H9 (cell line): ENCODE data around the gene COPS8. TPM values are rescaled to one million over a fixed set of nuclear protein-coding genes. Genes with fewer than 3 reads are reported as not detected.

Experiments
- DNase-seq: peaks from one replicate; pipeline ENCODE4 v3.0.0-alpha.2; 2017
- H2AFZ ChIP-seq: one replicate; pipeline ENCODE4 v1.6.1; 2013; ENCODE audit warnings: mild to moderate bottlenecking, low read length, control low read depth, moderate library complexity
- H2AK5ac ChIP-seq: 2 replicates; pipeline ENCODE4 v1.6.1; 2013; ENCODE audit warnings: low read length, control low read depth, mixed read lengths; ENCODE audit not compliant: insufficient read length
- H2BK120ac ChIP-seq: one replicate; pipeline ENCODE4 v1.6.1; 2013; ENCODE audit warnings: low read depth, mild to moderate bottlenecking, low read length, control low read depth, inconsistent platforms; ENCODE audit not compliant: poor library complexity, severe bottlenecking
- H2BK12ac ChIP-seq: 2 replicates; pipeline ENCODE4 v1.6.1; 2013; ENCODE audit warnings: low read length, control low read depth, mixed read lengths, low read depth; ENCODE audit not compliant: insufficient read length
- H2BK15ac ChIP-seq: 2 replicates; pipeline ENCODE4 v1.6.1; 2013; ENCODE audit warnings: low read depth, low read length, control low read depth
- H2BK20ac ChIP-seq: one replicate; pipeline ENCODE4 v1.6.1; 2013; ENCODE audit warnings: low read depth, mild to moderate bottlenecking, low read length, control low read depth, inconsistent platforms; ENCODE audit not compliant: poor library complexity, severe bottlenecking
- H2BK5ac ChIP-seq: 2 replicates; pipeline ENCODE4 v1.6.1; 2013; ENCODE audit warnings: low read length, control low read depth, mixed read lengths; ENCODE audit not compliant: insufficient read length
- H3K14ac ChIP-seq: 2 replicates; pipeline ENCODE4 v1.6.1; 2013; ENCODE audit warnings: low read length, control low read depth; ENCODE audit not compliant: insufficient read depth
- H3K18ac ChIP-seq: 2 replicates; pipeline ENCODE4 v1.6.1; 2013; ENCODE audit warnings: low read depth, mild to moderate bottlenecking, mixed read lengths, low read length, control low read depth; ENCODE audit not compliant: insufficient read length
- H3K23ac ChIP-seq: 2 replicates; pipeline ENCODE4 v1.6.1; 2013; ENCODE audit warnings: low read length, control low read depth, mixed read lengths, low read depth; ENCODE audit not compliant: insufficient read length
- H3K23me2 ChIP-seq: 2 replicates; pipeline ENCODE4 v1.6.1; 2013; ENCODE audit warnings: low read depth, mild to moderate bottlenecking, mixed read lengths, low read length, control low read depth; ENCODE audit not compliant: insufficient read length, poor library complexity, severe bottlenecking
- H3K27ac ChIP-seq: 2 replicates; pipeline ENCODE4 v1.5.1; 2013; ENCODE audit warnings: low read length, control low read depth, mixed read lengths, low read depth; ENCODE audit not compliant: insufficient read length
- H3K27me3 ChIP-seq: 2 replicates; pipeline ENCODE4 v1.6.1; 2013; ENCODE audit warnings: low read length, control low read depth, inconsistent platforms; ENCODE audit not compliant: insufficient read depth
- H3K4ac ChIP-seq: 2 replicates; pipeline ENCODE4 v1.6.1; 2013; ENCODE audit warnings: low read depth, mild to moderate bottlenecking, control low read depth, inconsistent platforms, low read length, moderate library complexity
- H3K4me1 ChIP-seq: 2 replicates; pipeline ENCODE4 v1.6.1; 2013; ENCODE audit warnings: low read length, control low read depth, inconsistent platforms; ENCODE audit not compliant: insufficient read depth
- H3K4me2 ChIP-seq: 2 replicates; pipeline ENCODE4 v1.6.1; 2013; ENCODE audit warnings: low read length, control low read depth, mixed read lengths; ENCODE audit not compliant: insufficient read length, insufficient read depth
- H3K56ac ChIP-seq: 2 replicates; pipeline ENCODE4 v1.6.1; 2013; ENCODE audit warnings: low read depth, mild to moderate bottlenecking, mixed read lengths, low read length, control low read depth; ENCODE audit not compliant: insufficient read length
- H3K79me1 ChIP-seq: 2 replicates; pipeline ENCODE4 v1.6.1; 2013; ENCODE audit warnings: low read depth, mild to moderate bottlenecking, moderate library complexity, low read length, control low read depth, inconsistent platforms; ENCODE audit not compliant: insufficient read depth, poor library complexity, severe bottlenecking
- H3K79me2 ChIP-seq: 2 replicates; pipeline ENCODE4 v1.6.1; 2013; ENCODE audit warnings: low read length, control low read depth, inconsistent platforms; ENCODE audit not compliant: insufficient read depth
- H3K9ac ChIP-seq: 2 replicates; pipeline ENCODE4 v1.6.1; 2013; ENCODE audit warnings: low read length, control low read depth, mixed read lengths; ENCODE audit not compliant: insufficient read length; ENCODE audit errors: extremely low read depth
- H3K9me3 ChIP-seq: one replicate; pipeline ENCODE4 v1.6.1; 2013; ENCODE audit warnings: low read depth, low read length, inconsistent platforms; ENCODE audit not compliant: control insufficient read depth
- H3T11ph ChIP-seq: one replicate; pipeline ENCODE4 v1.6.1; 2013; ENCODE audit warnings: mild to moderate bottlenecking, low read length, control low read depth, inconsistent platforms
- H4K20me1 ChIP-seq: one replicate; pipeline ENCODE4 v1.6.1; 2013; ENCODE audit not compliant: control insufficient read depth, insufficient read length, insufficient read depth
- H4K5ac ChIP-seq: 2 replicates; pipeline ENCODE4 v1.6.1; 2013; ENCODE audit warnings: low read depth, mild to moderate bottlenecking, mixed read lengths, low read length, control low read depth; ENCODE audit not compliant: insufficient read length
- H4K8ac ChIP-seq: replicated peaks from 2 replicates; pipeline ENCODE4 v1.6.1; 2013; ENCODE audit warnings: low read length, control low read depth, mixed read lengths, low read depth; ENCODE audit not compliant: insufficient read length
- H4K91ac ChIP-seq: 2 replicates; pipeline ENCODE4 v1.6.1; 2013; ENCODE audit warnings: low read depth, mild to moderate bottlenecking, moderate library complexity, mixed read lengths, low read length, control low read depth; ENCODE audit not compliant: insufficient read length
- H3K27ac Mint-ChIP-seq, 3 experiments: 2 replicates in 2 of 3; 3 replicates in 1 of 3; pipeline ENCODE4 v1.8.0; 2020 to 2021; ENCODE audit warnings: mixed read lengths in 3 of 3, mild to moderate bottlenecking in 1 of 3, moderate library complexity in 1 of 3
- H3K27me3 Mint-ChIP-seq: 2 replicates; pipeline ENCODE4 v1.8.0; 2021; ENCODE audit warnings: low read depth, mild to moderate bottlenecking, moderate library complexity, mixed read lengths
- H3K36me3 Mint-ChIP-seq, 3 experiments: 2 replicates in 2 of 3; 3 replicates in 1 of 3; pipeline ENCODE4 v1.8.0; 2020 to 2021; ENCODE audit warnings: low read depth in 3 of 3, mixed read lengths in 3 of 3; ENCODE audit not compliant: insufficient read depth in 1 of 3
- H3K4me1 Mint-ChIP-seq, 2 experiments: 2 replicates each; pipeline ENCODE4 v1.8.0; 2020; ENCODE audit warnings: mixed read lengths in 2 of 2
- H3K4me3 Mint-ChIP-seq, 2 experiments: 2 replicates in 1 of 2; 3 replicates in 1 of 2; pipeline ENCODE4 v1.8.0; 2020 to 2021; ENCODE audit warnings: mild to moderate bottlenecking in 2 of 2, mixed read lengths in 2 of 2, moderate library complexity in 1 of 2
- H3K9me3 Mint-ChIP-seq, 2 experiments: 2 replicates in 1 of 2; 3 replicates in 1 of 2; pipeline ENCODE4 v1.8.0; 2020; ENCODE audit warnings: mild to moderate bottlenecking in 2 of 2, mixed read lengths in 2 of 2, moderate library complexity in 1 of 2
- WGBS: extraction: QIAGEN DNeasy Blood & Tissue Kit; methylation state at CpG from one replicate; pipeline ENCODE4 v1.1.7; 2013; ENCODE audit warnings: missing lambda C conversion rate, low lambda C conversion rate, mixed read lengths; ENCODE audit not compliant: insufficient read length; ENCODE audit errors: extremely low coverage; 5-methylcytosine and 5-hydroxymethylcytosine counted together
- total RNA-seq: library from RNA; stranded (reverse); gene quantifications from 2 replicates; pipeline ENCODE4 v1.2.1, GENCODE V29; 2021
- TF ChIP-seq, protein P1 (sequence below): fragments of 200-600 bp; sonication (generic); conservative IDR thresholded peaks from 3 replicates; pipeline ENCODE4 v1.8.0; 2021; ENCODE audit warnings: antibody characterized with exemption, mild to moderate bottlenecking

COPS8 gene
- total RNA-seq, 1 experiment from 2014 or later = 65.2 TPM

DNA sequence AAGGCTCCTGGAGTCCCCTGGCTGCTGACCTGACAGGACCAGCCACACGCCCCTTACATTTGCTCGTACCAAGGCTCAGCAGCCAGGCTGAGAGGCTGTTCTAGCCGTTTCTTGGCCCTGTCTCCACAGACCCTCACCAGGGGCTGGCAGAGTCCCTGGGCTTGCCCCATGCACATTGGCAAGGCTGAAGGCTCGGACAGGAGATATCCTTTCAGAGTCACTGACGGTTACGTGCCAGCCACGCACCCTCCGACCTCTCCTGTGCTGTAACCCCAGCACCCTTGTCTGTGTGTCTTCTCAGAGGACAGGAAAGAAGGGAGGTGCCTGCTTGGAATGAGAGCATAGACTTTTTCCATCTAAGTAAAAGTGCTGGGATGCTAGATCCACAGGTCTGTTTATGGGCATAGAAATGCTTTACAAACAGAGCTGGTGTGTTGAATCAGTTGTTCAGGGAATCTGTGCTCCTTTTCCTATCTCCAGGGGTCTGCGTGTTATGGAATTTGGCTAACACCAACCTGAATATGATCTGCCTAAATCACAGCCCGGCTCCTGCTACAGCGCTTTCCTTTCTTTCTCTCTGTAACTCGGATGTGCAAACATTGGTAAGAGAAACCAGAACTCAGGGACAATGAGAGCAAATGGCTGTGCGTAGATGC, 41.0 kb downstream of the COPS8 start:
- no peak overlapping the region for H3K18ac ChIP-seq
- H3K27ac ChIP-seq = no peak overlapping the region
- H2BK15ac ChIP-seq = no peak overlapping the region
- no peak overlapping the region for H2AK5ac ChIP-seq
- Mint-ChIP-seq H3K4me3 (no peak overlapping the region), H3K27ac (no peak overlapping the region), H3K27me3 (peaks cover 14% of the 10 kb centered on the region), H3K9me3 (peaks cover 6 to 7% of the 10 kb centered on the region in 2 experiments; a peak in 4 of 5 replicates), H3K4me1 (peaks cover 0 to 3% of the 10 kb centered on the region in 2 experiments; a peak in 2 of 4 replicates), H3K36me3 (no peaks in the 10 kb centered on the region; a peak in 1 of 7 replicates)
- H2BK5ac ChIP-seq = no peak overlapping the region
- H3T11ph ChIP-seq = no peak overlapping the region
- no peak overlapping the region for H2AFZ ChIP-seq
- no peak overlapping the region for H4K5ac ChIP-seq
- no CpG with 5 or more reads among the region's 13 CpGs for WGBS
- H4K20me1 ChIP-seq = no peaks in the 10 kb centered on the region
- H2BK120ac ChIP-seq = no peak overlapping the region
- no peak overlapping the region for H3K9ac ChIP-seq
- H4K91ac ChIP-seq = no peak overlapping the region
- peaks cover 4% of the 10 kb centered on the region; the same call in 1 of the 2 replicates for H3K4me1 ChIP-seq
- no peaks in the 10 kb centered on the region for H3K27me3 ChIP-seq
- TF ChIP-seq, protein P1, sequence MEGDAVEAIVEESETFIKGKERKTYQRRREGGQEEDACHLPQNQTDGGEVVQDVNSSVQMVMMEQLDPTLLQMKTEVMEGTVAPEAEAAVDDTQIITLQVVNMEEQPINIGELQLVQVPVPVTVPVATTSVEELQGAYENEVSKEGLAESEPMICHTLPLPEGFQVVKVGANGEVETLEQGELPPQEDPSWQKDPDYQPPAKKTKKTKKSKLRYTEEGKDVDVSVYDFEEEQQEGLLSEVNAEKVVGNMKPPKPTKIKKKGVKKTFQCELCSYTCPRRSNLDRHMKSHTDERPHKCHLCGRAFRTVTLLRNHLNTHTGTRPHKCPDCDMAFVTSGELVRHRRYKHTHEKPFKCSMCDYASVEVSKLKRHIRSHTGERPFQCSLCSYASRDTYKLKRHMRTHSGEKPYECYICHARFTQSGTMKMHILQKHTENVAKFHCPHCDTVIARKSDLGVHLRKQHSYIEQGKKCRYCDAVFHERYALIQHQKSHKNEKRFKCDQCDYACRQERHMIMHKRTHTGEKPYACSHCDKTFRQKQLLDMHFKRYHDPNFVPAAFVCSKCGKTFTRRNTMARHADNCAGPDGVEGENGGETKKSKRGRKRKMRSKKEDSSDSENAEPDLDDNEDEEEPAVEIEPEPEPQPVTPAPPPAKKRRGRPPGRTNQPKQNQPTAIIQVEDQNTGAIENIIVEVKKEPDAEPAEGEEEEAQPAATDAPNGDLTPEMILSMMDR = no peak
- no peaks in the 10 kb centered on the region for H3K79me1 ChIP-seq
- H3K56ac ChIP-seq = no peak overlapping the region
- no peaks in the 10 kb centered on the region for H3K9me3 ChIP-seq
- H3K4ac ChIP-seq = no peak overlapping the region
- H3K14ac ChIP-seq = no peak overlapping the region
- no peak overlapping the region for H4K8ac ChIP-seq
- H2BK20ac ChIP-seq = no peak overlapping the region
- no peaks in the 10 kb centered on the region for H3K79me2 ChIP-seq
- peak; percentile 15 for DNase-seq
- H2BK12ac ChIP-seq = no peak overlapping the region
- no peak overlapping the region for H3K23ac ChIP-seq
- H3K23me2 ChIP-seq = no peaks in the 10 kb centered on the region
- H3K4me2 ChIP-seq = no peak overlapping the region
